ENCODE results near the gene ATAT1. TPM values are rescaled to one million over a fixed set of nuclear protein-coding genes. Genes with fewer than 3 reads are reported as not detected.

ATAT1 gene
- polyA plus RNA-seq, 1 donor (not counting 4 experiments of a cell fraction or from before 2014, with no cell fraction given) = 5.4 TPM

DNA sequence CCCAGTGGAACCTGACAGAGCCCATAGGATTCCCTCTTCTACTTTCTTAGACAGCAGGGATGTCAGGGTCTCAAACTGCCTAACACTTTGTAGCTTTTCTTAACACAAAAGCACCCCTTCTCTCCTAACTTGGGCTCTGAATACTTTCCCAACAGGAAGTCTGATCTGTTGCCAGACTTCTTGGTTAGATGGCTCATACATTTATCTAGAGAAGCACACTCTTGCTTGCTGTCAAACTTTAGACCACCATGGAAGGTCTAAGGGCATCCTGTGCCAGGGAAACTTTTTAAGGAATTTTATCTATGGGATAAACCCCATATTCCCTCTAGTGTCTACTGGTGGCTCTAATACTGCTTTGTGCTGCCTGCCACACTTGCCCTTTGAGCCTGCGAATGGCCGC lies 17.0 kb downstream of the ATAT1 start:
- Histone ChIP-seq H3K79me2 (ENCODE audit: control insufficient read depth, insufficient read depth, low read length) (peaks cover 12% of the 10 kb centered on the region), H4K20me1 (ENCODE audit: control insufficient read depth, extremely low read depth, insufficient read depth, low read length) (no peaks in the 10 kb centered on the region), H3K36me3 (ENCODE audit: control insufficient read depth in 2 of 2, extremely low read depth in 1 of 2, insufficient read depth in 2 of 2, low read length in 2 of 2) (peaks cover 13 to 21% of the 10 kb centered on the region in 2 experiments), H3K4me3 (ENCODE audit: control insufficient read depth in 2 of 3, extremely low read depth in 1 of 3, insufficient read depth in 2 of 3, low read depth in 1 of 3, low read length in 3 of 3) (no peak overlapping the region), H3K9me3 (ENCODE audit: control insufficient read depth, low read depth, low read length) (no peaks in the 10 kb centered on the region), H3K4me2 (ENCODE audit: control insufficient read depth, extremely low read depth, insufficient read depth, low read depth, low read length) (no peak overlapping the region), H3K27ac (ENCODE audit: control insufficient read depth, insufficient read depth, low read length) (no peak overlapping the region), H3K9me1 (ENCODE audit: control insufficient read depth, extremely low read depth, insufficient read depth, low read length) (peaks cover 2% of the 10 kb centered on the region), H3K27me3 (ENCODE audit: control insufficient read depth, extremely low read depth, insufficient read depth, low read length) (no peaks in the 10 kb centered on the region), H3K4me1 (ENCODE audit: control insufficient read depth, extremely low read depth, insufficient read depth, low read length) (peaks cover 12% of the 10 kb centered on the region), H3K9ac (ENCODE audit: control insufficient read depth, extremely low read depth, insufficient read depth, low read length) (no peak overlapping the region), H2AFZ (ENCODE audit: control insufficient read depth, low read length) (no peak overlapping the region)
- no peak for DNase-seq (ENCODE audit: low read depth, low spot score)
- dilution Hi-C loops (cut with MboI; ENCODE audit: extremely low pct_ligation_motif_present, low sequenced_read_pairs) = no loop called here
- no peak for FAIRE-seq
- TF ChIP-seq EZH2 (IDR thresholded peaks at IDR 0.05; ENCODE audit: low read length) = no peak
- TF ChIP-seq, protein P1, sequence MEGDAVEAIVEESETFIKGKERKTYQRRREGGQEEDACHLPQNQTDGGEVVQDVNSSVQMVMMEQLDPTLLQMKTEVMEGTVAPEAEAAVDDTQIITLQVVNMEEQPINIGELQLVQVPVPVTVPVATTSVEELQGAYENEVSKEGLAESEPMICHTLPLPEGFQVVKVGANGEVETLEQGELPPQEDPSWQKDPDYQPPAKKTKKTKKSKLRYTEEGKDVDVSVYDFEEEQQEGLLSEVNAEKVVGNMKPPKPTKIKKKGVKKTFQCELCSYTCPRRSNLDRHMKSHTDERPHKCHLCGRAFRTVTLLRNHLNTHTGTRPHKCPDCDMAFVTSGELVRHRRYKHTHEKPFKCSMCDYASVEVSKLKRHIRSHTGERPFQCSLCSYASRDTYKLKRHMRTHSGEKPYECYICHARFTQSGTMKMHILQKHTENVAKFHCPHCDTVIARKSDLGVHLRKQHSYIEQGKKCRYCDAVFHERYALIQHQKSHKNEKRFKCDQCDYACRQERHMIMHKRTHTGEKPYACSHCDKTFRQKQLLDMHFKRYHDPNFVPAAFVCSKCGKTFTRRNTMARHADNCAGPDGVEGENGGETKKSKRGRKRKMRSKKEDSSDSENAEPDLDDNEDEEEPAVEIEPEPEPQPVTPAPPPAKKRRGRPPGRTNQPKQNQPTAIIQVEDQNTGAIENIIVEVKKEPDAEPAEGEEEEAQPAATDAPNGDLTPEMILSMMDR (optimal IDR thresholded peaks at IDR 0.05 in 1 of 3, IDR thresholded peaks at IDR 0.05 in 1 of 3, conservative IDR thresholded peaks at IDR 0.05 in 1 of 3; ENCODE audit: extremely low read depth in 1 of 3, insufficient read depth in 2 of 3, low read length in 3 of 3) = no peak

DNA sequence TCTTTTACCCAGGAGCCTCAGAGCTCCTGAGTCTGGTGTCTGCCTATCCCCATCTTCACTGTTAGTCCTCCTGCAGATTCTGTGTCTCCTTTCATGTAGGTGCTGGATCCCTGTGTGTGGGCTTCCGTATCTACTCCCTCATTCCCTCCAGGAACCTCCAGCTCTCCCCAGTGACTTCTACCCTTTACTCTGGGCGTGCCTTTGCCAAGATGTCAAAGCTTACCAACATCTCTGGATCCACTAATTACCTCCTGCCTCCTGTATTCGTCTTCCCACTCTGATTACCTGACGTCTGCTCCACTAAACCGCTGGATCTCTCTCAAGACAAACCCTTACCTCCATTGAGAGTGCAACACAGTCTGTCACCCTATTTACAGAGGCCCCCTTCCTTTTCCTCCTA lies 18.1 kb downstream of the ATAT1 start:
- Histone ChIP-seq H3K36me3 (ENCODE audit: control insufficient read depth in 2 of 2, extremely low read depth in 1 of 2, insufficient read depth in 2 of 2, low read length in 2 of 2) (peaks cover 13 to 21% of the 10 kb centered on the region in 2 experiments), H3K9me1 (ENCODE audit: control insufficient read depth, extremely low read depth, insufficient read depth, low read length) (peaks cover 2% of the 10 kb centered on the region), H3K79me2 (ENCODE audit: control insufficient read depth, insufficient read depth, low read length) (peaks cover 21% of the 10 kb centered on the region), H4K20me1 (ENCODE audit: control insufficient read depth, extremely low read depth, insufficient read depth, low read length) (no peaks in the 10 kb centered on the region), H3K9ac (ENCODE audit: control insufficient read depth, extremely low read depth, insufficient read depth, low read length) (no peak overlapping the region), H3K9me3 (ENCODE audit: control insufficient read depth, low read depth, low read length) (no peaks in the 10 kb centered on the region), H2AFZ (ENCODE audit: control insufficient read depth, low read length) (no peak overlapping the region), H3K4me2 (ENCODE audit: control insufficient read depth, extremely low read depth, insufficient read depth, low read depth, low read length) (no peak overlapping the region), H3K4me3 (ENCODE audit: control insufficient read depth in 2 of 3, extremely low read depth in 1 of 3, insufficient read depth in 2 of 3, low read depth in 1 of 3, low read length in 3 of 3) (no peak overlapping the region), H3K4me1 (ENCODE audit: control insufficient read depth, extremely low read depth, insufficient read depth, low read length) (peaks cover 12% of the 10 kb centered on the region), H3K27me3 (ENCODE audit: control insufficient read depth, extremely low read depth, insufficient read depth, low read length) (no peaks in the 10 kb centered on the region), H3K27ac (ENCODE audit: control insufficient read depth, insufficient read depth, low read length) (no peak overlapping the region)
- dilution Hi-C loops (cut with MboI; ENCODE audit: extremely low pct_ligation_motif_present, low sequenced_read_pairs) = no loop called here
- no peak for DNase-seq (ENCODE audit: low read depth, low spot score)
- no peak for FAIRE-seq
- no peak for TF ChIP-seq EZH2 (IDR thresholded peaks at IDR 0.05; ENCODE audit: low read length)
- TF ChIP-seq, protein P1 (optimal IDR thresholded peaks at IDR 0.05 in 1 of 3, IDR thresholded peaks at IDR 0.05 in 1 of 3, conservative IDR thresholded peaks at IDR 0.05 in 1 of 3; ENCODE audit: extremely low read depth in 1 of 3, insufficient read depth in 2 of 3, low read length in 3 of 3) = no peak
